ENCODE data around the gene LCP1. TPM values are rescaled to one million over a fixed set of nuclear protein-coding genes. Genes with fewer than 3 reads are reported as not detected.

LCP1 gene
- total and polyA plus RNA-seq, 2 of the 13 experiments (the other 11 are each of a cell fraction or from before 2014, with no cell fraction given), result 1.6 TPM

DNA sequence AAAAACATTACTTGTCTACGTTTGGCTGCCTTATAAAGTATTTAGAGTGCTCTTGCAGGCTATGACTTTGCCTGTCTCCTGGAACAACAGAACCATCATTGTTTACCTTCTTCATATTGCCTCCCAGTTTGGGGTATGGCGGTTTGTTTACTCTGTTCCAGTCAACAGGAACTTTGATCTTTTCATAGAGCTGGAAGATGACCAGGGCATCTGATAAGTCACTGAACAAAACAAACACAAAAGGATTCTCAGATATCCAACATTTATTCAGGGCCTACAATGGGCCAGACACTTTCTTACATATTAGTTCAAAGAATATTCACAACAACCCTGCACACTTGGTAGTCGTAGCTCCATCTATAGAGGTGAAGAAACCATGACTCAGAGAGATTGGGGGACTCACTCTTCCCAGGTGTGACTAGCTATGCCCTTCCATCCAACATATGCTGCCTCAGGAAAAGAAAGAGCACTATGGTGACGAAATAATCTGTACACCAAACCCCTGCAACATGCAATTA, 38.7 kb downstream of the LCP1 start (continued):
- TF ChIP-seq, protein P1, sequence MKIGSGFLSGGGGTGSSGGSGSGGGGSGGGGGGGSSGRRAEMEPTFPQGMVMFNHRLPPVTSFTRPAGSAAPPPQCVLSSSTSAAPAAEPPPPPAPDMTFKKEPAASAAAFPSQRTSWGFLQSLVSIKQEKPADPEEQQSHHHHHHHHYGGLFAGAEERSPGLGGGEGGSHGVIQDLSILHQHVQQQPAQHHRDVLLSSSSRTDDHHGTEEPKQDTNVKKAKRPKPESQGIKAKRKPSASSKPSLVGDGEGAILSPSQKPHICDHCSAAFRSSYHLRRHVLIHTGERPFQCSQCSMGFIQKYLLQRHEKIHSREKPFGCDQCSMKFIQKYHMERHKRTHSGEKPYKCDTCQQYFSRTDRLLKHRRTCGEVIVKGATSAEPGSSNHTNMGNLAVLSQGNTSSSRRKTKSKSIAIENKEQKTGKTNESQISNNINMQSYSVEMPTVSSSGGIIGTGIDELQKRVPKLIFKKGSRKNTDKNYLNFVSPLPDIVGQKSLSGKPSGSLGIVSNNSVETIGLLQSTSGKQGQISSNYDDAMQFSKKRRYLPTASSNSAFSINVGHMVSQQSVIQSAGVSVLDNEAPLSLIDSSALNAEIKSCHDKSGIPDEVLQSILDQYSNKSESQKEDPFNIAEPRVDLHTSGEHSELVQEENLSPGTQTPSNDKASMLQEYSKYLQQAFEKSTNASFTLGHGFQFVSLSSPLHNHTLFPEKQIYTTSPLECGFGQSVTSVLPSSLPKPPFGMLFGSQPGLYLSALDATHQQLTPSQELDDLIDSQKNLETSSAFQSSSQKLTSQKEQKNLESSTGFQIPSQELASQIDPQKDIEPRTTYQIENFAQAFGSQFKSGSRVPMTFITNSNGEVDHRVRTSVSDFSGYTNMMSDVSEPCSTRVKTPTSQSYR (CRISPR knock-in tag; IDR thresholded peaks at IDR 0.05; ENCODE audit: borderline replicate concordance), result peak; percentile 11; the same call in 1 of the 2 replicates
- TF ChIP-seq HDAC6 (IDR thresholded peaks at IDR 0.05; ENCODE audit: low read depth, low read length), result no peak
- peak; percentile 98 for TF ChIP-seq FOXO1 (CRISPR knock-in tag; IDR thresholded peaks at IDR 0.05)
- 0 out of 2 replicates have a peak, but pooled peaks have one; percentile 41 for TF ChIP-seq KAT7 (CRISPR knock-in tag; IDR thresholded peaks at IDR 0.05; ENCODE audit: borderline replicate concordance)
- TF ChIP-seq ZEB1 (IDR thresholded peaks at IDR 0.05; ENCODE audit: insufficient replicate concordance, low read depth), result peak; percentile 28
- TF ChIP-seq NCOA2 (CRISPR knock-in tag; IDR thresholded peaks at IDR 0.05), result peak; percentile 91
- peak; percentile 31; the same call in 1 of the 2 replicates for TF ChIP-seq XBP1 (CRISPR knock-in tag; IDR thresholded peaks at IDR 0.05)
- TF ChIP-seq, protein P2, sequence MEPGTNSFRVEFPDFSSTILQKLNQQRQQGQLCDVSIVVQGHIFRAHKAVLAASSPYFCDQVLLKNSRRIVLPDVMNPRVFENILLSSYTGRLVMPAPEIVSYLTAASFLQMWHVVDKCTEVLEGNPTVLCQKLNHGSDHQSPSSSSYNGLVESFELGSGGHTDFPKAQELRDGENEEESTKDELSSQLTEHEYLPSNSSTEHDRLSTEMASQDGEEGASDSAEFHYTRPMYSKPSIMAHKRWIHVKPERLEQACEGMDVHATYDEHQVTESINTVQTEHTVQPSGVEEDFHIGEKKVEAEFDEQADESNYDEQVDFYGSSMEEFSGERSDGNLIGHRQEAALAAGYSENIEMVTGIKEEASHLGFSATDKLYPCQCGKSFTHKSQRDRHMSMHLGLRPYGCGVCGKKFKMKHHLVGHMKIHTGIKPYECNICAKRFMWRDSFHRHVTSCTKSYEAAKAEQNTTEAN (CRISPR knock-in tag; conservative IDR thresholded peaks at IDR 0.05), result peak; percentile 96
- TF ChIP-seq, protein P3, sequence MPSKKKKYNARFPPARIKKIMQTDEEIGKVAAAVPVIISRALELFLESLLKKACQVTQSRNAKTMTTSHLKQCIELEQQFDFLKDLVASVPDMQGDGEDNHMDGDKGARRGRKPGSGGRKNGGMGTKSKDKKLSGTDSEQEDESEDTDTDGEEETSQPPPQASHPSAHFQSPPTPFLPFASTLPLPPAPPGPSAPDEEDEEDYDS (CRISPR knock-in tag; IDR thresholded peaks at IDR 0.05), result peak; percentile 29; the same call in 1 of the 2 replicates
- peak; percentile 52; the same call in 1 of the 2 replicates for TF ChIP-seq IRF2 (CRISPR knock-in tag; IDR thresholded peaks at IDR 0.05)
- 0 out of 2 replicates have a peak, but pooled peaks have one; percentile 24 for TF ChIP-seq ELF1 (CRISPR knock-in tag; IDR thresholded peaks at IDR 0.05)
- TF ChIP-seq, protein P4, sequence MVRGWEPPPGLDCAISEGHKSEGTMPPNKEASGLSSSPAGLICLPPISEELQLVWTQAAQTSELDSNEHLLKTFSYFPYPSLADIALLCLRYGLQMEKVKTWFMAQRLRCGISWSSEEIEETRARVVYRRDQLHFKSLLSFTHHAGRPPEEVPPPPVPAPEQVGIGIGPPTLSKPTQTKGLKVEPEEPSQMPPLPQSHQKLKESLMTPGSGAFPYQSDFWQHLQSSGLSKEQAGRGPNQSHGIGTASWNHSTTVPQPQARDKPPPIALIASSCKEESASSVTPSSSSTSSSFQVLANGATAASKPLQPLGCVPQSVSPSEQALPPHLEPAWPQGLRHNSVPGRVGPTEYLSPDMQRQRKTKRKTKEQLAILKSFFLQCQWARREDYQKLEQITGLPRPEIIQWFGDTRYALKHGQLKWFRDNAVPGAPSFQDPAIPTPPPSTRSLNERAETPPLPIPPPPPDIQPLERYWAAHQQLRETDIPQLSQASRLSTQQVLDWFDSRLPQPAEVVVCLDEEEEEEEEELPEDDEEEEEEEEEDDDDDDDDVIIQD (CRISPR knock-in tag; IDR thresholded peaks at IDR 0.05; ENCODE audit: low read depth), result peak; percentile 94
- TF ChIP-seq, protein P5, sequence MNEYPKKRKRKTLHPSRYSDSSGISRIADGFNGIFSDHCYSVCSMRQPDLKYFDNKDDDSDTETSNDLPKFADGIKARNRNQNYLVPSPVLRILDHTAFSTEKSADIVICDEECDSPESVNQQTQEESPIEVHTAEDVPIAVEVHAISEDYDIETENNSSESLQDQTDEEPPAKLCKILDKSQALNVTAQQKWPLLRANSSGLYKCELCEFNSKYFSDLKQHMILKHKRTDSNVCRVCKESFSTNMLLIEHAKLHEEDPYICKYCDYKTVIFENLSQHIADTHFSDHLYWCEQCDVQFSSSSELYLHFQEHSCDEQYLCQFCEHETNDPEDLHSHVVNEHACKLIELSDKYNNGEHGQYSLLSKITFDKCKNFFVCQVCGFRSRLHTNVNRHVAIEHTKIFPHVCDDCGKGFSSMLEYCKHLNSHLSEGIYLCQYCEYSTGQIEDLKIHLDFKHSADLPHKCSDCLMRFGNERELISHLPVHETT (CRISPR knock-in tag; conservative IDR thresholded peaks at IDR 0.05), result no peak
- TF ChIP-seq, protein P6, sequence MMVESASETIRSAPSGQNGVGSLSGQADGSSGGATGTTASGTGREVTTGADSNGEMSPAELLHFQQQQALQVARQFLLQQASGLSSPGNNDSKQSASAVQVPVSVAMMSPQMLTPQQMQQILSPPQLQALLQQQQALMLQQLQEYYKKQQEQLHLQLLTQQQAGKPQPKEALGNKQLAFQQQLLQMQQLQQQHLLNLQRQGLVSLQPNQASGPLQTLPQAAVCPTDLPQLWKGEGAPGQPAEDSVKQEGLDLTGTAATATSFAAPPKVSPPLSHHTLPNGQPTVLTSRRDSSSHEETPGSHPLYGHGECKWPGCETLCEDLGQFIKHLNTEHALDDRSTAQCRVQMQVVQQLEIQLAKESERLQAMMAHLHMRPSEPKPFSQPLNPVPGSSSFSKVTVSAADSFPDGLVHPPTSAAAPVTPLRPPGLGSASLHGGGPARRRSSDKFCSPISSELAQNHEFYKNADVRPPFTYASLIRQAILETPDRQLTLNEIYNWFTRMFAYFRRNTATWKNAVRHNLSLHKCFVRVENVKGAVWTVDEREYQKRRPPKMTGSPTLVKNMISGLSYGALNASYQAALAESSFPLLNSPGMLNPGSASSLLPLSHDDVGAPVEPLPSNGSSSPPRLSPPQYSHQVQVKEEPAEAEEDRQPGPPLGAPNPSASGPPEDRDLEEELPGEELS (CRISPR knock-in tag; IDR thresholded peaks at IDR 0.05), result peak; percentile 98
- TF ChIP-seq PRMT3 (CRISPR knock-in tag; IDR thresholded peaks at IDR 0.05; ENCODE audit: borderline replicate concordance, low read depth), result no peak
- peak; percentile 88 for TF ChIP-seq TCF7 (IDR thresholded peaks at IDR 0.05; ENCODE audit: low read depth)
- TF ChIP-seq SIX1 (CRISPR knock-in tag; IDR thresholded peaks at IDR 0.05; ENCODE audit: borderline replicate concordance), result peak; percentile 88
- TF ChIP-seq ZNF614 (CRISPR knock-in tag; IDR thresholded peaks at IDR 0.05; ENCODE audit: borderline replicate concordance), result 0 out of 2 replicates have a peak, but pooled peaks have one; percentile 75
- TF ChIP-seq ONECUT2 (CRISPR knock-in tag; IDR thresholded peaks at IDR 0.05), result peak; percentile 50; the same call in 1 of the 2 replicates
- TF ChIP-seq STAG1 (CRISPR knock-in tag; IDR thresholded peaks at IDR 0.05), result 0 out of 2 replicates have a peak, but pooled peaks have one; percentile 1
- TF ChIP-seq ZNF260 (CRISPR knock-in tag; IDR thresholded peaks at IDR 0.05; ENCODE audit: borderline replicate concordance, low read depth), result no peak
